HG03432 (cell line): Measurements from ENCODE around the gene MMP21.
A peak's percentile ranks its signal among the peaks of the same experiment; 100 is the strongest.

Experiments used
- ATAC-seq: cut with Tn5 transposase; IDR thresholded peaks from one replicate; pipeline ENCODE4 v1.9.1; 2021; ENCODE audit warnings: mild to moderate bottlenecking, moderate library complexity; ENCODE audit not compliant: unreplicated experiment

MMP21 gene

GRCh38 chr10:125795128-125795527 lies 19.5 kb upstream of the MMP21 start:
- no peak for ATAC-seq

- no peak for ATAC-seq
Observed at GRCh38 chr10:125792342-125793300, 17.0 kb upstream of the MMP21 start.

- ATAC-seq: no peak
Observed at GRCh38 chr10:125788156-125789034, 12.8 kb upstream of the MMP21 start.

- no peak for ATAC-seq
Observed at GRCh38 chr10:125785791-125786190, 10.2 kb upstream of the MMP21 start.

DNA sequence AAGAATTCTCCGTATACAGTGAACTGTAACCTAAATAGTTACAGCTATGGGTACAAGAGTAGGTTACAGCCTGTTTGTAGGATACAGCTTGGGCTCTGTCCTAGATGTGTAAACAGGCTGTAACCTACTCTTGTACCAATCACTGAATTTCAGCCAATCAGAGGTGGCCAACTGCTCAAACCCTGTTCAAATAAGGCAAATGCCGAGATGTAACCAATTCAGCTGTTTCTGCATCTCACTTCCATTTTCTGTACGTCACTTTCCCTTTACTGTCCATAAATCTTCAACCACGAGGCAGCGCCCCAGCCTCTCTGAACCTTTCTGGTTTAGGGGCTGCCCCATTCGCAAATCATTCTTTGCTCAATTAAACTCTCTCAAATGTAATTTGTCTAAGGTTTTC lies 8.3 kb upstream of the MMP21 start:
- peak; percentile 88 for ATAC-seq

GRCh38 chr10:125783408-125783807 lies 7.8 kb upstream of the MMP21 start:
- no peak for ATAC-seq

- no peak for ATAC-seq
Observed at GRCh38 chr10:125782616-125783015, 7.0 kb upstream of the MMP21 start.

DNA sequence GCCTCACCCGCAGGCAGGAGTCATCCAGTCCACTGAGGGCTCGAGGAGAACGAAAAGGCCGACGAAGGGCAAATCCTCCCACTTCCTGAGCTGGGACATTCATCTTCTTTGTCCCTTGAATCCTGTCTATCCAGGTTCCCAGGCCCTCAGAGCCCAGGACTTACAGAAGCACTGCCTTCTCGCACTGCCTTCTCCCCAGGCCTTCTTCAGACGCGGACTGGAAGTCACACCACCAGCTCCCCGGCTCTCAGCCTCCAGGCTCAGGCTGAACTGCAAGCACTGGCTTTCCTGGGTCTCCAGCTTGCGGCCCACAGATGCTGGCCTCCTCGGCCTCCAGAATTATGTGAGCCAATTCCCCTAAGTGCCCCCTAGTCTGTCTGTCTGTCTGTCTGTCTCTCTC lies 6.4 kb upstream of the MMP21 start:
- ATAC-seq: no peak

GRCh38 chr10:125781374-125781773 lies 5.8 kb upstream of the MMP21 start:
- ATAC-seq: no peak

- ATAC-seq: no peak
Observed at GRCh38 chr10:125779403-125780327, 4.0 kb upstream of the MMP21 start.

- ATAC-seq: no peak
Observed at GRCh38 chr10:125778556-125778955, 2.9 kb upstream of the MMP21 start.

DNA sequence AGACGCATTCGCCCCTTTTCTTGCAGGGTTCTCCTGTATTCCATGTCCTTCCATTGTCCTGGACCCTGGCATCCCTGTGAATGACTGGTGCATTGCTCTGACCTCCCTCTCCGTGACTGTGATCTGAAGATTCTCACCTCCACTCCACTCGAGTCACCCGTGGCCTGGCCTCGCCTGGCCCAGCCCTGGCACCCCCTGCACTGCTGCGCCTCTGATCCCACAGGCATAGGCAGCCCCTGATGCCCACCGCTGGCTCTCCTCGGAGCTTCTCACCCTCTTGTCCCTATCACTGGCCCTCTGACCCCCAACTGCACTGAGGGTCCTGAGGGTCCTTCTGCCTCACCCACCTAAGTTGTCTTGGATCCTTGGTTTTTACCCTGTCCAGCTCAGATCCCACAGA lies 2.2 kb upstream of the MMP21 start:
- ATAC-seq: no peak

GRCh38 chr10:125774581-125775191 lies 935 bp downstream of the MMP21 start:
- ATAC-seq: no peak

- ATAC-seq: no peak
Observed at GRCh38 chr10:125773687-125774543, 1.7 kb downstream of the MMP21 start.

GRCh38 chr10:125772864-125773180 lies 2.8 kb downstream of the MMP21 start:
- ATAC-seq: no peak

DNA sequence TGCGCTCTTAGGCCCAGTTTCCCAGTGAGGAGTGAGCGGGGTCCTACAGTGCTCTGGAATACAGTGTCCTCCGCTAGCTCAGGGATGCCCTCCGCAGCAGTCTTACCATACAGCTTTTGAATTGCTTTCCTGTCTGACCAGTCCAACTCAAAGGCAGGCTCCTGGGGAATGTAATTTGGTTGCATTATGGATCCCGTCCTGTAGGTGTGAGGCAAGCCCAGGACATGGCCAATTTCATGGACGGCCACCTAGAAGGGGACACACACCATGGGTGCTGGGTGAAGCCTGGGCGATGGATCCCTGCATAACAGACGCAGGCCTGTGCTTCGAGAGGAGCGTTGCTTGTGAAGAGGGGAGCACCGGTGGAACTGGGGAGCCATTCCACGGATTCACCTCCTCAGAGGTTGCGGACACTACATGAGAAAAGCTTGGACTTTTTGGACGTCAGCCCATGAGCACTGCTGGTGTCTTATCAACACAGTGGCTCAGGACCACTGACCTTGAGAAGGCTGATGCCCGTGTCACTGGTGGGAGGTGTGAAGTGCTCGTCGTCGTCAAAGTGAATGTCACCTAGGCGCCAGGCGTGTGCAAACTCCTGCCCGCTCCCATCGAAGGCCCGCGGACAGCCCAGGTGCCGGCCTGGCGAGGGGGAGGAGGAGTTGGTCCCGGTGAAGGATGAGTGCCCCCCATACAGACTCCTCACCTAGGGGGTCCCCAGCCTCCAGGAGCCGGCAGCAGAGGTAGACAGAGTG lies 3.3 kb downstream of the MMP21 start:
- no peak for ATAC-seq

- ATAC-seq: no peak
Observed at GRCh38 chr10:125770844-125771243, 4.8 kb downstream of the MMP21 start.

GRCh38 chr10:125769175-125769574 lies 6.4 kb downstream of the MMP21 start:
- ATAC-seq: no peak
